Right lobe of liver (tissue), 4 donors: ENCODE measurements around the gene PLGRKT.

Source experiments
- CTCF ChIP-seq, 4 donors: fragments of 200-600 bp in 3 of 4; fragments of 450-650 bp in 1 of 4; IDR thresholded peaks; one replicate each; pipeline versions ENCODE4 v1.5.1 to v1.8.0; 2016 to 2022; ENCODE audit warnings: antibody characterized with exemption in 4 of 4, mild to moderate bottlenecking in 2 of 4
- POLR2A ChIP-seq: fragments of 450-650 bp; IDR thresholded peaks from one replicate; pipeline ENCODE4 v1.6.1; 2017; ENCODE audit warnings: antibody characterized with exemption, mild to moderate bottlenecking
- donor health status: DM: no; HTN: no; CAD: no.
- donor health status: DM: no; HTN: no; CAD: no.
- donor health status: DM: no; HTN: yes; CAD: no.

GRCh38 chr9:5478206-5478605 is 40.5 kb upstream of the PLGRKT start:
- TF ChIP-seq CTCF (IDR thresholded peaks at IDR 0.05) (no peak), POLR2A (no peak)
